NK-92 (cell line): ENCODE results near the gene CCR6.

Experiments used
- DNase-seq: peaks from one replicate; lab custom pipeline; 2025; ENCODE audit not compliant: unreplicated experiment; lab: John Stamatoyannopoulos, UW

CCR6 gene

DNA sequence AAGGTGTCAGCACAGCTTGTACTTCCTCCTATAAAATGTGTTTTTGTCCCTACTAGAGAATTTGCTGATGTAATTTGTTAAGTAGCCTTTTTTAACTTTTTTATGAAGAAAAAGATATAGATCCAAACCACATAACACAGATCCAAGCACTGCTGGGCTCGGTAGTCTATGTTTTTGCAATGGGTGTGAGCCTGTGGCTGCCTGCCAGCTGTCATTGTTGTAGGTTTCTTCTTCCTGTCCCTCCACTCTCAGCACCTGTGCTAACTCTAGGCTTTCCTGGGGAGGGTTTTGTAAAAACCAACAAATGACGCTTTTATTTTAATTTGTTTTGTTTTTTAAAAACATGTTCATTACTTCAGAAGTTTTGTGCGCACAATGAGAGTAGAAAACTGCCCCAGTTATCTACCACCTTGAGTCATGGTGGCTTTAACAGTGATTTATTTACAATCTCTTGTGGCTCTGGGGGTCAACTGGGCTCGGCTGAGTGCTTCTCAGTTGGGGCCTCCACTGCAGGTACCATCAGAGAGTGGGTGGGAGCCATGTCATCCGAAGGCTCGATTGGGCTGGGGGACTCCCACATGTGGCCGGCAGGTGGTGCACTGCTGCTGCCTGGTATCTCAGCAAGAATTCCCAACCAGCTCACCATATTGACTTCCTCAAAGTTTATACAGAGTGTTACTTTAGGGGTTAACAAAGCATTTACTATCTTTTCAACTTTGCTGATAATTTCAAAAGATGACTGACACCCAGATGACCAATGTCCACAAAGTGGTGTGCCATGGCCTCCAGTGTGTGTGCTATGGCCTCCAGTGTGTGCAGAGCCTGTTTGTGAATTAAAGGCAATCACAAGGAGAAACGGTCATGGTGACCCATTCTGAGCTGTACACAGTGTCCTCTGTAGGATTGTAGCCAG is 3.0 kb upstream of the CCR6 start:
- no peak for DNase-seq

DNA sequence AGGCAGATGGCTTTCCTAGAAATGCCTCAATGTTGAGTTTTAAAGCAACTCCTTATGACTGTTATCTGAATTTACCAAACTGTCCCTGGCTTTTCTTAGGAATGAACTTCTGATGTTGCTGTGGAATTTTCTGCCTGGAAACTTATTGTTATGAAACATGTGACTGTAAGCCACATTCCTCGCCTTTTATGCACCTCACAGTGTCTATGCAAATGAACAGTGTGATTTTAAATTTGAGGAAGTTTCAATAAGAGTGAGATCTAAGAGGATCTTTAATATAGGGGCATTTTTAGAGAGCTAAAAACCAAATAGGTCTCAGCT is 2.4 kb upstream of the CCR6 start:
- DNase-seq, result no peak

DNA sequence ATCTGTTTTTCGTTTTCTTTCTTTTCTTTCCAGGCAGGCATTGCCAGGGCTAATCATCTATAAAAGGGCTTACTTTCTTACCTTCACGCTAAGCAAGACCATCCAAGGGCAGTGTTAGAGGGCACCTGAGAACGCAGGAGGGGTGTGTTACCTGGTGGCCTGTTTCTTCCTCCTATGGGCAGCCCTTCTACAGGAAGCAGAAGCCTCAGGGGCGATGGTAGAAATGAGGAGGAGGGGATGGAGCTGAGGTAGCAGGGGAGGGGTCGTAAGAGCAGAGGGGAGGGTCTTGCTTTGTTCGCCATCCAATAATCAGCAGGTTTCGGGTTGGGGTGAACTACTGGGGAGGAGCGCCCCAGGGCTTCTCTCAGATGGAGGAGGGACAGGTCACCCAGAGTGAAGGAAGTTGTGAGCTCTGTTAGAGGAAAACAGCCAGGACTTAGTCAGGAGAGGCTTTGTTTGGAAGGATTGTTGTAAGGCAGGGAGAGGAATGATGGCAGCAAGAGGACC is 1.5 kb upstream of the CCR6 start:
- no peak for DNase-seq

DNA sequence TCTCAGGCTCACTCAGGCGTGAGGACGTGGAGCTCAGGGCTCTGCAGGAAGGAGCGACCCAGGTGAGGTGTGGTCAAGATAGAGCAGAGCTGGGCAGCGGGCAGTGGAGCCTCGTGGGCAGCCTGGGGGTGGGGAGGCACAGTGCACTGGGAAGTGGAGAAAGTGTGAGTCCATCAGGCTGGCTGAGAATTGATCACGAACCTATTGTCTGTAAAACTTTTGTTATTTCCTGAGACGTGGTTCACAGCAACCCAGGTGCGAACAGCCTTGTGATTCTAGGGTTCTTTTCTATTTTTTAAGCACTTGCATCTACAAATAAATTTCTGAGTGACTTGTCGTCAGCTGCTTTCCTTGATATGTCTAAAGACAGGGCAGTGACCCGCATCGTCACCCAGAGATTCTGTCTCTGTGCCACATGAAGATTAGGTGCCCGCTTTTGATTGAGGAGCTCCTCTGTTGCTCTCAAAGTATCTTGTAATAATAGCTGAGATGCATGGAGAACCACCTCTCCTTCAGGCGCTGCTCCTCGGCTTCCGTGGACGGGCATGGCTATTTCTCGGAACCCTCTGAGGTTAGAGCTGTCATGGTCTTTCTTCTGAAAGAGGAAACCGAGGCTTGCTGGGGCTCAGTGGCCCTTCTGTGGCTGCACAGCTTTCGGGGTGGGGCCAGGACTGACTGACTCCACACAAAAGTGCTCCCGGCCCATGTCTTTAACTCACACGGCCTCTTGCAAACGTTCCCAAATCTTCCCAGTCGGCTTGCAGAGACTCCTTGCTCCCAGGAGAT is 662 bp upstream of the CCR6 start:
- DNase-seq, result no peak

DNA sequence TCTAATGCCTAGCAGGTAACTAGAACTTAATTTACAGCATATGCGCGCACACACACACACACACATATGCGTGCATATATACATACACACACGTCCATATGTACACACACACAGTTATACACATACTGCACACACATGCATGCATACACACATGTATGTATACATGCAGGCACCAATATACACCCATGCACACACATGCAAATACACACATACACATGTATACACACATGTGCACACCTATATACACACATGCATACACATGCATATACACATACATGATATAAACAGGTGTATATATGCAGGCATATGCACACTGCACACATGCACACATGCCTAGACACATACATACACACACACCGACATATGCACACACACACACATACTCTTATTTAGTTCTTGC is 1.9 kb downstream of the CCR6 start:
- no peak for DNase-seq

DNA sequence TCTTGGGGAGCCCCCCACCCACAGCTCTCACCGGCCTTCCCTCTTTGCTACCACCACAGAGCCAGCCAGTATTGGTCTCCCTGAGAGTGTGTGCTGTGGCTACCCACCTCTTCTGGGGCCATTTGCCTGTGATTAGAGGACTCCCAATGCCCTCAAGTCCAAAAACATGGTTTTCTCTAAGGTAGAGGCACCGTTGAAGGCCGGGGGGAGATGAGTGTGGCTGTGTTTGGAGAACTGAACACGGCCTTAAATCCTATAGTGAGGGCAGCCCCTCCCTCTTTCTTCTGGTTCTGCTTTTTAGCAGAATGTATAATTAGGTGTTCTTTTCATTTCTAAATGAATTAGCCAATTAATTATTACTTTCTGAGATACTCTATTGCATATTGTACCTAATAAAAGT is 2.5 kb downstream of the CCR6 start:
- no peak for DNase-seq

DNA sequence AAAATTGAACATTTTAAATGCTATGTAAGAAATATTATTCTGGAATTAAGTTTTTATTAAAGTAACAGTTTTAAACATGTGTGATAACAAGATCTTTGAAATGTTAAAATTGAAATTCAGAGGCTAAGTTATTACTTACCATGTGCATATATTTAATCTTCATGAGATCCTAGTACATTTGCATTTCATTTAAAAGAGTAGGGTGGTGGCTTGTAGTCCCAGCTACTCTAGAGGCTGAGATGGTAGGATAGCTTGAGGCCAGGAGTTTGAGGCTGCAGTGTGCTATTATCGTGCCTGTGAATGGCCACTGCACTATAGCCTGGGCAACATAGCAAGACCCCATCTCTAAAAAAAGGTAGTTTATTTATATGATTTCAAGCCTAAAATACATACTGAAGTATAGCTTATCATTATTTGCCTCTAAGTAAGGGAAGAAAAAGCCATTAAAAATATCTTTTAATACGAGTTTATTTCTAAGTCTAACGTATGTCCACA is 3.0 kb downstream of the CCR6 start:
- no peak for DNase-seq

DNA sequence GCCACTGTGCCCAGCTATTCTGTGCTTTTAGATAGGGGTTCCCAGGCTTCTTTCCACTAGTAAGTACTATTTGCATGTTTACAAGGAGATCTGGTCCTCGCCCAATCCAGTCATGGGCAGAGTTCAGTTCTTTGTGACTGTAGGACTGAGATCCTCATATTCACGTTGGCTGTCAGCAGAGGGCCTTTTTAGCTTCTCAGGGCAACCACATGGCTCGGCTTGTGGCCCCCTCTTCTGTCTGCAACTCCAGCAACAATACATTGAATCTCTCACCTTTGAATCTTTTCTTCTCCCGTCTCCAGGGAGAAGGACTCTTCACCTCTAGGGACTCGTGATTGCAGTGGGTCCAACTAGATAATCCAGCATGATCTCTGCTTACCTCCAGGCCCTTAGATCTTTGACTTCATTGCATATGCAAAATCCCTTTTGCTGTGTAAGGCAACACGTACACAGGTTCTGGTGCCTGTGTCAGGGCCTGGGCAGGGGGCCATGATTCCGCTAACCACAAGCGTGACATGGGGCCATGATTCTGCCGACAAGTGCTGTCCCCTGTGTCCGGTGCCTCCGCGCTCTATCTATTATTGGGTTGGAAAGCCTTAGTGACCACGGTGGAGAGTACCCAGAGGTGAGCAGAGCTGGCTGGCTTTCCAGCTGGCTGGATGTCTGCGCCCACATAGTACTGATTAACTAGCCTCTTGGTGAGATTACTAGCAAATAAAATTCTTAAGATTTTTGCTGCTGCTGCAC is 5.1 kb downstream of the CCR6 start:
- DNase-seq, result no peak

DNA sequence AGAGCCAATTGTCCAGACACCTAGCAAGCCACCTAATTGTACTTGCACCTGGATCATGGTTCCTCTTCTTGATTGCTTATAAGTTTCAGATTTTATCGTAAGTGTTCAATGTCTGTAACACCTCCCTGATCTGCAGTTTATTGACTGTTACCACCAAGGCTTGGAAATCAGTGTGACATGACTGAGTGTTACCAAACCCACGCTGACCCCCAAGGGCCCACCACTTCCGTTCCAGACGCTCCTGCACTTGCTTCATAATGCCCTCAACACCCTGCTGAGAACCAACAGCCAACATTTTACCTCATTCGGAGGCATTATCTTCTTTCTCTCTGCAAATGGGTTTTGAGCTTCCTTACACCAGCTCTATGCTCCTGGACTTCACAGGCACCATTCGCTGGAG is 6.3 kb downstream of the CCR6 start:
- DNase-seq, result no peak

DNA sequence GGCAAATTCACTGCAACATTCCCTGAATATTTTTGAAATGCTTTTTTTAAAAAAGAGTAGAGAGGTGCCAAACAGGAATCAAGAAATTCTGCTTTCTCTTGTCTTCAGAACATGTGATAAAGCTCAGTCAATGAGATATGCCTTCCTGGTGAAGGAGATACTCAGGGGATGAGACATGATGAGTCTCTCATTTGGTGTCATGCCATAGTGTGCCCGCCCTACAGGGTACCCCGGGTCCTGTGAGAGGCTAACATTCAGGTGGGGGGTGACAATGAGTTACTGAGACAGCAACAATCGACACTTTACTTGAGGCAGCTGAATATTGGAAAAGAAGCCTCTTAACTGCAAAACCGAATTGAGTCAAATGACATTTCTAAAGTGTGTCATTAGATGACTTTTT is 6.7 kb downstream of the CCR6 start:
- DNase-seq, result no peak

DNA sequence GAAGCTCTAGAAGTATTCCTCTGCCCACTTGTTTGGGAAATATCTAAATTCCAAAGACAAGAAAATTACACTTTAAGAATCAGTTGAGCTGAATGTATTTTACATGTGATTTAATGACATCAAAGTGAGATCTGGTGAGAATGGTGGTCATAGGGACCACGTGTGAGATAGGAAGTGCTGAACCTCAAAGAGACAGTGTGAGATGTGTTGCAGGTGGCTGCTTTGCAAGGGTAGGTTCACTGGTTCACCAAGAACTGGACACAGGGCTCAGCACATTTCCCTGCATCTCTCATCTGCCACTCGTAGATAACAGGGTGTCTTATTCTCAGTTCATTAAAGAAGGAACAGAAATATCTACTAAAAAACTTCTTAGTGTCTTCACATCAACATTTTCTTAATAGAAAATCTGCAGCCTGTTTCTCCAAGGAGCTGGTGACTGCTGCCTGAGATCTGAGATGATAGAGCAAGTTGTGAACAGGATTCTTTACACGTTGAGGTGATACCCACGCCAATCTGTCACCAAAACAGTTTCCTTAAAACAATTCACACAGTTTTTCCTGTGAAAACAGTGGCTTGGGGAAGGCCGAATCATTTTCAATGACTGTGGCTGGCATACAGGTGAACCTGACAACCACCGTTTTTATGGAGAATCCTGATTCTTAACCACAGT is 7.2 kb downstream of the CCR6 start:
- DNase-seq, result no peak

DNA sequence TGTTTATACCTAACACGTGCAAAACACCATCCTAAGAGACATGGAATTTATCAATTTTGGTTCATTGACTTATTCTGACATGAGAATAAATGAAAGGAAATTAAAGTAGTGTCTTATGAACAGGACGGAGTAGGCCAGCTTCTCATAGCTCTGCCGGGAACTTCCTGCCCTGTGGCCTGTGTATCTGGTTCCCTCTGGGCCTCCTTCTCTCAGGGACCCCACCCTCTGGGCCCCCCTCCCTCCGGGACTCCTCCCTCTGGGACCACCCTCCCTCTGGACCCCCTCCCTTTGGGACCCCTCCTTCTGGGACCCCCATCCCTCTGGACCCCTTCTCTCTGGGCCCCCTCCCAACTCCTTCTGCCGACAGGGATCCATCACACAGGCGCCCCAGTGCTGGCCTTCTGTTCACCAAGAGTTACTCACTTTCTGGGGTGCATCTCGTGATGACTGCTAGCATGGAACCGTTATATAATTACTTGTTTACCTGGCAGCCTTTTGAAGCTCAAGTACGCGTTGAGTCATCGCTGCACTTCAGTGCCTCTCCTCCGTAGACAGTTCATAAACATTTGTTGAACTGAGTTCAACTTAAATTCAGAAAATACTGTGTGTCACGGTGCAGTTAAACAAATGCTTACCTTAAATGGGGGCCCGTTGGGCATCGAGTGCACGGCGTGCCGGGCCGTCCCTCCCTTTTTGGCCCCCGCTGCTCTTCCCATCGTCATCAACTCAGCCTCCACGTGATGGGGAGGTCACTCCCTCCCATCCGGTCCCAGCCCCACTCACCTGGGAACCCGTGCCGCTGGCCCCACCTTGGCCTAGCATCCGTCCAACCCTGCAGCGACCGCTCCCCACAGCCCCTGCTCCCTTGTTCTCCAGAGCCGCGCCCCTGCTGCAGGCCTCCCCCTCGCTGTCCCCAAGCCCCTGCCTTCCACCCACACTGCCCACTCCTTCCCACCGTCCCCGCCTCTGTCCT is 8.1 kb downstream of the CCR6 start:
- DNase-seq, result no peak

DNA sequence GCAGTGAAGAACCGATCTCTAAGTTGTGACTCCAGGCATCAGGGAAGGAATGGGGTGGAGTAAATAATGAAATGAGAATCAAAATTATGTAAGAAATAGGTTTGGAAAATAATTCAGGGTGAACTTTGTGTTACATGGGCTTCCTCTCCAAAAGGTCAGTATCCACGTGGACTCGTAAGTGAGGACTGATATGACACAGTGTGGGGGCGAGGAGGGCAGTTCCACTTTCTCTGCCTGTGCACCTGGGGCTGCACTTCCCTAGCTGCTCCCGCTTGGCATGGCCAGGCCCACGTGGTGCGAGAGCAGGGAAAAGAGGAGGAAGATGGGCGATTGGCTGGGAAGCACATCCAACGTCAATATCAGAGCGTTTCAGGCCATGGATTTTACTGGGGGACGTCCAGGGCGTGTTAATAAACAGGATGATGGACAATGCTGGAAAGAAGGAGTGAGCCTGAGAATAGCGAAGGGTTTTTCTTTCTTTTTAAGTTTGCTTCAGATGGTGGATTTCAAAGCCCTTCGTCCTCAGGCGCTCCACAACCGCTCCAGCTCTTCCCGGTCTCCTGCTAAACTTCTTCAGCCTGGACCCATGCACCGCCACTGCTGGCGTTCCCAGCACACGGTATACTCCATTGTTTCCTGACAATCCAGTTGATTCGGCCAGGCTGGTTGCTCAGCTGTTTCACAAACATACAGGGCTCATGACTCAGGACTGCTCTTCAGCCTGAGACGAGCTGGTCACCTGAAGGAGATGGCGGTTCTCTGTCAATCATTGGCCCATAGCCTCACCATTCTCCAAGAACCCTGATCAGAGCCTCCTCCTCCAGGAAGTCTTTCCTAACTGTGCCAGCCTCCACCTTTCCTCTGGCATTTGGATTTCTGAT is 11.8 kb downstream of the CCR6 start:
- no peak for DNase-seq

DNA sequence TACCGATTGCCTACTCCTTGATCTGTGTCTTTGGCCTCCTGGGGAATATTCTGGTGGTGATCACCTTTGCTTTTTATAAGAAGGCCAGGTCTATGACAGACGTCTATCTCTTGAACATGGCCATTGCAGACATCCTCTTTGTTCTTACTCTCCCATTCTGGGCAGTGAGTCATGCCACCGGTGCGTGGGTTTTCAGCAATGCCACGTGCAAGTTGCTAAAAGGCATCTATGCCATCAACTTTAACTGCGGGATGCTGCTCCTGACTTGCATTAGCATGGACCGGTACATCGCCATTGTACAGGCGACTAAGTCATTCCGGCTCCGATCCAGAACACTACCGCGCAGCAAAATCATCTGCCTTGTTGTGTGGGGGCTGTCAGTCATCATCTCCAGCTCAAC is 13.5 kb downstream of the CCR6 start:
- no peak for DNase-seq

DNA sequence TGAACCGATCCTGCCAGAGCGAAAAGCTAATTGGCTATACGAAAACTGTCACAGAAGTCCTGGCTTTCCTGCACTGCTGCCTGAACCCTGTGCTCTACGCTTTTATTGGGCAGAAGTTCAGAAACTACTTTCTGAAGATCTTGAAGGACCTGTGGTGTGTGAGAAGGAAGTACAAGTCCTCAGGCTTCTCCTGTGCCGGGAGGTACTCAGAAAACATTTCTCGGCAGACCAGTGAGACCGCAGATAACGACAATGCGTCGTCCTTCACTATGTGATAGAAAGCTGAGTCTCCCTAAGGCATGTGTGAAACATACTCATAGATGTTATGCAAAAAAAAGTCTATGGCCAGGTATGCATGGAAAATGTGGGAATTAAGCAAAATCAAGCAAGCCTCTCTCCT is 14.2 kb downstream of the CCR6 start:
- no peak for DNase-seq

DNA sequence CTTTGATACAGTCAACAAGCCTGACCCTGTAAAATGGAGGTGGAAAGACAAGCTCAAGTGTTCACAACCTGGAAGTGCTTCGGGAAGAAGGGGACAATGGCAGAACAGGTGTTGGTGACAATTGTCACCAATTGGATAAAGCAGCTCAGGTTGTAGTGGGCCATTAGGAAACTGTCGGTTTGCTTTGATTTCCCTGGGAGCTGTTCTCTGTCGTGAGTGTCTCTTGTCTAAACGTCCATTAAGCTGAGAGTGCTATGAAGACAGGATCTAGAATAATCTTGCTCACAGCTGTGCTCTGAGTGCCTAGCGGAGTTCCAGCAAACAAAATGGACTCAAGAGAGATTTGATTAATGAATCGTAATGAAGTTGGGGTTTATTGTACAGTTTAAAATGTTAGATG is 15.0 kb downstream of the CCR6 start:
- no peak for DNase-seq

DNA sequence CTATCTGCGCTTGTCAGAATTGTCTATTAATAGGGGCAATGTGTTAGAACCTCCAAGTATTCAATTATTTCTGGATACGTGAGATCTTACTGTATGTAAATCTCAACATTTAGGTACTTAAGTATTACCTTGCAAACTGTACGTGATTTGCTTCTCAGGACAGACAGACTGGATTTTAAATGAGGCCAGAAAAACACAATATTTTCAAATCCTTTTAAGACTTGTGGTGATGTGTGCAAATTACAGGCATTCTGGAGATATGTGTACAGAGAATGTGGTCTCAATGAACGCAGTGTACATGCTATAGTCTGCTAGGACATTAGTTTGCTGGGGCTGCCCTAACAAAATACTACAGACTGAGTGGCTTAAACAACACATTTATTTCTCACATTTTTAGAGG is 16.9 kb downstream of the CCR6 start:
- DNase-seq, result no peak

DNA sequence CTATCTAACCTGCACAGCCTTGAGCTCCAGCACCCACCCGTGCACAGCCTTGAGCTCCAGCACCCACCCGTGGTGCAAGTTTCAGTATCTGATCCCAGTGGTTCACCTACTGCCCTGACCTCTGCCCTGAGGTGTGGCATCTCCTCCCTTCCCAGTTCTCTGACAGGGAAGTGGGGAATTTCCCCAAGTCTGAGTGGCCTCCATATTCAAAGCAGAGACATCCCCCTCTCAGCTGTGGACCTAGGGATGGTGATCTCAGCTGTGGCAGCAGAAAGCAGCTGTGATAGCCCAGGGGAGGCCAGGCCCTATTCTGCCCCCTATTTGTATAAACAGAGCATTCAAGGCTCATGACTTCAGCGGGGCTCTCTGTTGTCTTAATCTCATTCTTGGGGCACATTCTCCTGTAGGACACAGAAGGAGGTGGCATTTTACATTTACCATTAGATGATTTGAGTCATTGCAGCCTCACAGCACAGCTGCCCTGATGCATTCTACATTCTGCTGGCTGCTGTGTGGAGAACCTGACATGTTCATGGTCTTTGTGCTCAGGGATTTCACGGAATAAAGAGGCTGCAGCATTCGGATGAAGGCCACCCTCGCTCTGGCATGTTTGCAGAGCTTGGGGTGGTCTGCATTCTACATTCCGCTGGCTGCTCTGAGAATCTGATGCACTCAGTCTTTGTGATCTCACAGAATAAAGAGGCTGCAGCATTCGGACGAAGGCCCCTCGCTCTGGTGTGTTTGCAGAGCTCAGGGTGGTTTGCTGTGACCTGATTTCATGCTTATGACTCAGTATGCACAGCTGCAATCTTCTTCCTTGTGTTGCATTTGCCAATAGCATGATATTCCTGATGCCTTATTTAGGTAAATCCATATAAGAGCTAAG is 17.9 kb downstream of the CCR6 start:
- no peak for DNase-seq
